Hematopoietic multipotent progenitor cell treated with erythropoietin and hydrocortisone succinate and interleukin-3 and kit ligand, for 15 days (in vitro differentiated cells): ENCODE data around the gene NARF.
A peak's percentile ranks its signal among the peaks of the same experiment; 100 is the strongest.

ENCODE experiments used
- DNase-seq: peaks from one replicate; pipeline ENCODE4 v3.0.0-alpha.2; 2015; ENCODE audit warnings: low spot score

Gene NARF

GRCh38 chr17:82477934-82478333 lies 19.4 kb downstream of the NARF start:
- DNase-seq: no peak

- DNase-seq: no peak
These were observed 21.1 kb downstream of the NARF start for GRCh38 chr17:82479602-82480001.

DNA sequence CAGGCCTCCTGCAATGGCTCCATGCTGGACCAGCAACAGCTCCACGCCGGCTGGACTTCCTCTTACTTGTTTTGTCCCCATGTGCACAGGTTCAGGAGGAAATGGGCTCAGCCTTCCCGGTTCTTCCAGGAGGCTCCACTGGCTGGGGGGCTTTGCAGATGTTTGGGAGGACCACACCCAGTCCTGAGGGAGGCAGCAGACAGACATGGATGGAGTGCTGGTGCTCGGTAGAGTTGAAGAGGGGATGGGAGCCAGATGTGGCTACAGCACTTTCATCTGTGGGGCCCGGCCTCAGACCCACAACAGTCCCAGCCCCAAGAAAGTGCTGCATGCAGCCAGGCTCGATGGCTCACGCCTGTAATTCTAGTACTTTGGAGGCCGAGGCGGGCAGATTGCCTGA lies 21.8 kb downstream of the NARF start:
- no peak for DNase-seq

- no peak for DNase-seq
These were observed 24.7 kb downstream of the NARF start for GRCh38 chr17:82483204-82483660.

DNA sequence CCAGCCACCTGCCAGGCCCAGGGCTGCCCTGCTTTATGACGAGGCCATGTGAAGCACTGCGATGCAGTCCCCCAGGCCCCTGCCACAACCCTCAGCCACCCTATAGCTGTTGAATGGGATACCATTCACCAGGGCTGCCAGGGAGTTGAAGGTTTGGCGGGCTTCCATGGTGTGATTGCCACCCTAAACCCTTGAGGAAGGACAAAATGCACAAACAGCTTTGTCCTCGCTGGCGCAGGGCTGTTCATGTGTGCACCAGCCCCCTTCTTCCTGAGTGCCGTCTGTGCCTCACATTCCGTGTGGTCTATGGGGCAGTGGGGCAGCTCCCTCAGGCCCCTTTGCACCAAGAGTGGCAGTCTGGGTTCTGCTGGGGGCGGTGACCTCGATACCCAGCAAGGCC lies 25.3 kb downstream of the NARF start:
- DNase-seq: no peak

DNA sequence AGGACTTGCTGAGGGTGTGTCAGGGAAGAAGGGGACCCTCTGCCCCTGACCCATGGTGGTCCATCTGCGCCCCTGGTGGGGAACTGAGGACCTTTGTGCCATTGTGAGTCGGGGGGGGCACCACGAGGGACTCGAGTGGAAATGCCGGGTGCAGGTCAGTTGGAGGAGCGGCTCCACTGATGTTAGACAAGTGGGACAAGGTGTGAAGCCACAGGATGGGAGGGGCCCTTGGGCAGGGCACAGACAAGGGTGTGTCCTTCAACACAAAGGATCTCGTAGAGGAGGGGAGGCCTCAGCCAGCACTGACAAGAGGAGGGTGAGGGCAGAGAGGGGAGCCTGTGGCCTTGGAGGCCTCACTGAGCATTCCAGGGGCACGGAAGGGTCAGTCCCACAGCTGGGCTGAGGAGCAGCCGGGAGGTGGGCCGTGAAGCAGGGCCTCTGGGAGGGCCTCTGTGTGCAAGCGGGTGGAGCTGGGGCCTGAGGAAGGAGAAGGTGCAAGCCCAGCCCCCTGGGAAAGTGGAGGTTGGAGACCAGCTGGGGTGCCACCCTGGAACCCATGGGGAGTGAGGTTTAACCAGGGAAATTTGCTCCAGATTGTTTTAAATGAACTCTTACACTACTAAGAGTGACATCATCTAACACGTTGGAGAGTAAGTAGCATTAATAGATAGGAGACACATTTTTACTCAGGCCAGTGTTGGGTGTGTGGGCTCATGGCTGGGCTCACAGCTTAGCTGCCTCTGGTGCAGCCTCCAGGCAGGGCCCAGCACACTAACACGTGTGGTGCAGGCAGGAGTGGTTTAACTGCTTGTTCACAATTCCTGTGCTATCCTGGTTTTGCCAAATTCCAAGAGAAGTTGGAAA lies 27.9 kb downstream of the NARF start:
- no peak for DNase-seq

- no peak for DNase-seq
These were observed 29.4 kb downstream of the NARF start for GRCh38 chr17:82487910-82488309.

DNA sequence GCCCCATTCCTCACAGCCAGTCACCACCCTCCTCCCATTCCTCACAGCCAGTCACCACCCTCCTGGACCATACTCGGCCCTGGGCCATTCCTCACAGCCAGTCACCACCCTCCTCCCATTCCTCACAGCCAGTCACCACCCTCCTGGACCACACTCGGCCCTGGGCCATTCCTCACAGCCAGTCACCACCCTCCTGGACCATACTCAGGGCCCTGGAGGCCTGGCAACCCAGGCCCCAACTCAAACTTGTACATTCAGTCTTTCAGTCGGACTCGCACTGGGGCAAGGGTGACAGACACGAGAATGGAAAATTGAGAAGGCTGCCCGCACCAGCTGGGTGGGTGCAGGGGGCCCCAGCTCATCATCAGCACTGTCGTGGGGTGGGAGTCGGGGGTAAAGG lies 30.6 kb downstream of the NARF start:
- no peak for DNase-seq

DNA sequence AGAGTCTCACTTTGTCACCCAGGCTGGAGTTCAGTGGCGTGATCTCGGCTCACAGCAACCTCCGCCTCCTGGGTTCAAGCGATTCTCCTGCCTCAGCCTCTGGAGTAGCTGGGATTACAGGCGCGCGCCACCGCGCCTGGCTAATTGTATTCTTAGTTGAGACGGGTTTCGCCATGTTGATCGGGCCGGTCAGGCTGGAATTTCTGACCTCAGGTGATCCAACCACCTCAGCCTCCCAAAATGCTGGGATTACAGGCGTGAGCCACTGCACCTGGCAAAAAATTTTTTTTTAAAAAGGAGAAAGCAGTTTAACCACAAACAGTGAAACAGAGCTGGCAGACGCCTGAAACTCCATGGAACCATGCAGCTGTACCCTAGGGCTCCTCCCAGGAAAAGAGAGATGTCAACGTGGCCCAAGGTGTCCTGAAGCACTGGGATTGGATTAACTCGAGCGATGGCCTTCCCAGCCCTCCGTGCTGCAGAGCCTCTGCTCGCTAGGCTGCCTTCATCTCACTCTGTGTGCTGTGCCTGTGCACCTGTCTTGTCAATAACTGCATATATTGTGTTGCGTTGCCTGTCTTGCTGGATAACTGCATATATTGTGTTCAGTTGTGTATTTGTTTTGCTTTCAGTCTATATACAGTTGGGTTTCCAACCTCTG lies 31.4 kb downstream of the NARF start:
- no peak for DNase-seq

GRCh38 chr17:82490512-82491195 lies 32.1 kb downstream of the NARF start:
- DNase-seq: no peak

DNA sequence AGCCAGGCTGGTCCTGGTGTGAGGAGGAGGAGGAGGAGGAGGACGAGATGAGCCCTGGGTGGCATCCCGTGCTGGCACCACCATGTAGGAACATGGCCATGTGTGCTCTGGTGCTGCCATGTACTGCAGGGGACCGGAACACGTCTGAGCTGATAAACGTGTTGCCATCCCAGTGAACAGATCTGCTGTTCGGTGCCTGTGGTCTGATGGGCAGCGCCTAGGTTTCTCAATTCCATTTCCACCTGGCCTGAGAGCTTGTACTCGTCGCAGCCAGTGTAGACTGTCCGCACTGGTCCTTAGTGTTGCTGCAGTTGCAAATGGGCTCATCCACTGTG lies 32.6 kb downstream of the NARF start:
- no peak for DNase-seq

DNA sequence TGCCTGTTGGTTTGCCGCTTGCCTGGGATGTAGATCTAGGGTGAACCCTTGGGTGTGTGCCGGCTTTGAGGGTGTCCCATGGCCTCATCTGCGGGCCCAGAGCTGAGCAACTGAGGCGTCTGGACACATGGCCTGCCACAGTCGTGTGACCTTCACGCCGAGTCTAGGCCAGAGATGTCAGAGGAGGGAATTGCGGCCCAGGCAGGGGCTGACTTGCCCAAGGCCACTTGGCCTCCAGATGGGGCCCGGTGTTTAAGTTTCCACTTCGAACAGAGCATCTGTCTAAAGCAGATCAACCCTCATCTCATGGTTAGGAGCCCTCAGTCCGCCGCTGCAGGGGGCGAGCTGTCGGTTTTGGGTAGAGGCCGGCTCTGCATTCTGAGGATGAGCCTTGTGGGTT lies 33.0 kb downstream of the NARF start:
- no peak for DNase-seq

GRCh38 chr17:82492643-82493225 lies 34.2 kb downstream of the NARF start:
- DNase-seq: no peak

GRCh38 chr17:82493226-82493781 lies 34.8 kb downstream of the NARF start:
- no peak for DNase-seq

GRCh38 chr17:82494236-82495055 lies 35.9 kb downstream of the NARF start:
- peak; percentile 83 for DNase-seq

GRCh38 chr17:82495844-82496528 lies 37.4 kb downstream of the NARF start:
- no peak for DNase-seq

- peak; percentile 89 for DNase-seq
These were observed 38.2 kb downstream of the NARF start for GRCh38 chr17:82496529-82497434.

- DNase-seq: peak; percentile 26
These were observed 39.2 kb downstream of the NARF start for GRCh38 chr17:82497483-82498405.

- no peak for DNase-seq
These were observed 43.7 kb downstream of the NARF start for GRCh38 chr17:82502207-82502606.
